Measurements from ENCODE around the gene WDR74.

DNA sequence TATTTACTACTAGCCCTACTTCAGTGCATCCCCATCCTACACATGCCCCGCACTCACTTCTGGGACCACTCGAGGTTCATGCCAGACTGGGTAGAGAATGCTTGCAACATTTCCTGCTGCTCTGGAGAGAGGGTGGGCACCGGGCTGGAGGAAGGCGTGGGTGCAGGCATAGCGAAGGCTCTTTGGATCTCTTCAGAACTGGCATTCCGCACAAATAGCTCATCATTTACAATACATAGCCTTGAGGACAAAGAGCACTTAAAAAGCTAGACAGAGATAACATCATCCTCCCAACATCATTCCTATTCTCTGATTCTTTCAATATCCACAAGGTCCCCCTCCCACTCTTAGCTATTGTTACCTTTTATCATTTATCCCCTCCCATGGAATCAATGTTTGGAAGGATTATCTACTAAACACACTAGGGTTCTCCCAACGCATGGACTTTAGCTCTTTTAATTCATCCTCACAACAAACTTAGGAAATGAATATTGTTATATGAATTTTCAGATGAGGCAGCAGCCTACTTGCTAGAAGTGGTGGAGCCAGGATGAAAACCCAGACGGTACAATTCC, 45.1 kb downstream of the WDR74 start:
- TF ChIP-seq CTCF (conservative IDR thresholded peaks at IDR 0.05 in 1 of 2, IDR thresholded peaks at IDR 0.05 in 1 of 2; ENCODE audit: low read depth in 1 of 2, low read length in 2 of 2) (no peak), EZH2 (IDR thresholded peaks at IDR 0.05; ENCODE audit: low read length, missing control alignments) (no peak)

Measured in fibroblast of lung (primary cell).